ENCODE data around the gene RELN. TPM values are rescaled to one million over a fixed set of nuclear protein-coding genes. Genes with fewer than 3 reads are reported as not detected.

The RELN gene
- total RNA-seq, 1 experiment from 2014 or later, result 0.63 TPM

- DNase-seq (ENCODE audit: low read depth), result no peak
Observed at GRCh38 chr7:103687951-103688350, 301.5 kb downstream of the RELN start.

- DNase-seq (ENCODE audit: low read depth), result no peak
Observed at GRCh38 chr7:103687272-103687671, 302.2 kb downstream of the RELN start.

- no peak for DNase-seq (ENCODE audit: low read depth)
Observed at GRCh38 chr7:103686763-103687162, 302.7 kb downstream of the RELN start.

GRCh38 chr7:103686064-103686463 is 303.4 kb downstream of the RELN start:
- no peak for DNase-seq (ENCODE audit: low read depth)

- no peak for DNase-seq (ENCODE audit: low read depth)
Observed at GRCh38 chr7:103685646-103686045, 303.8 kb downstream of the RELN start.

- no peak for DNase-seq (ENCODE audit: low read depth)
Observed at GRCh38 chr7:103683348-103683747, 306.1 kb downstream of the RELN start.

- no peak for DNase-seq (ENCODE audit: low read depth)
Observed at GRCh38 chr7:103680161-103681144, 309.0 kb downstream of the RELN start.

DNA sequence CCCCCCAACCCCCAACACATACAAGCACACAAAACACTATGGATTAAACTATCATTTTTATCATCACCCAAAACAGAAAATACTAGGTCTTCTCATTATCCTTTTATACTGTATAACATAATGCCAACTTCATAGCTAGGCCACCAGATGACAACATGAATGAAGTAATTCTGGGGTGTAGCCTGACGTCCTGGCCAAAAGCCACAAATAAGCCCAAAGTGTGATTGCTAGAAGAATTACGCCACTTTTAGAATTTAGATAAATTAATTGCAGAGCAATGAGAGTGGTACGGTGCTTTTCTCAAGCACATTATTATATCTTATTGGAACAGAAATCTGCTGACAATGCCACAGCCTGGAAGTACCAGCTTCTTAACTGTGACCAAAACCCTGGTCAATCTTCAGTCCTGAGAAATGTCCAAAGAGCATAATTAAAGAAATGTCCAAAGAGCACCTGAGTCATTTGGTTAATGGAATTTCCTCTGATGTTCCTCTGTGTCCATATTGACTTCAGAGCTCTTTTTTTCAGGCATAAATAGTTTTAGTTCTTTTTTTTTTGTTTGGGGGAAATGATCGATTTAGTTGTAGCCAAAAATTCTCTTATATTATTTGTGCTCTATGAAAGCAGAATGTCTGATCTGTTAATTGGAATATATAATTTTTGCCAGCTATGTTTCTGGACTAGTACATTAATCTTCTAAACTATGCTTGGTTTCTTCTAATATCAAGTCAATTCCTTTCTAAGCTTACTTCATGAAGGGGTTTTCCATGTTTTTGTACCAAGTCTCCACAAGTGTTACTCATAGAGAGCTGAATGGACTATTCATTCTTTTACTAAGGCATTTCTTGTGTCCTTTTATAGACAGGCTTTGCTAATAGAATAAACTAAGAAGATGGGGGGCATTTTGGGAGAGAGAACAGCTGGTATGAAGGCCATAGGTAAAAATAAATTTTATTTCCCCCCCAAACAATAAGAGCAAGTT is 310.0 kb downstream of the RELN start:
- DNase-seq (ENCODE audit: low read depth), result no peak

GRCh38 chr7:103668279-103668941 is 321.0 kb downstream of the RELN start:
- DNase-seq (ENCODE audit: low read depth), result no peak

DNA sequence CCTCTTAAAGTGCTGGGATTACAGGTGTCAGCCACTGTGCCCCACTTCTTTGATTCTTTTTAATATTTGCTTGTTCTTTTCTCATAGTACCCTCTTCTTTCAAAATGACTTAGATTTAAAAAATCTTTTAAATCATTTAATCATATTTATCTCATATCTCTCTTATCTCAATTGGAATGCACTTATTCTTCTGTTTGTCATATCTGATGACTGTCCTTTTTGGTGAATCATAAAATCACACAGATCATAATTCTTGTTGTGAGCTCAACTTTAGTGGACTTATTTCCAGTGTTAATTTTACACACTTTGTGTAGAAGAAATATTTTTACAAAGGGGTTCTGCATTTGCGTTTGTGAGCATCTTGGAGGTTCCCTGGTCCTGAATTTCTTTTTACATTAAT is 323.1 kb downstream of the RELN start:
- no peak for DNase-seq (ENCODE audit: low read depth)

DNA sequence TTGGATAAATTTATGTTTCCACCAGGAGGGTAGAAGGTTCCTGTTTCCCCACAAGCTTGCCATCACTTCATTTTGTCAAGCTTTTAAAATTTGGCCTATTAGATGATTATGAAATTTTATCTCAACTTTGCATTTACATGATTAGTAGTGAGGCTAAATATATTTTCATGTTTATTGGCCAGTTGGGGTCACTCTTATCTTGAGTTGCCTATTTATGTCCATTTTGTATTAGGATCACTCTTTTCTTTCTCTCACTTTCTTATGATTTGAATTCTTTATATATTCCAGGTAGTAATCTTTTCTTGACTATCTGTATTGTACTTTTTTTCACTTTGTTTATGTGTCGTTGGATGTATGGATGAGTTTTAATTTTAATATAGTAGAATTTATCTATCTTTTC is 324.9 kb downstream of the RELN start:
- no peak for DNase-seq (ENCODE audit: low read depth)

DNA sequence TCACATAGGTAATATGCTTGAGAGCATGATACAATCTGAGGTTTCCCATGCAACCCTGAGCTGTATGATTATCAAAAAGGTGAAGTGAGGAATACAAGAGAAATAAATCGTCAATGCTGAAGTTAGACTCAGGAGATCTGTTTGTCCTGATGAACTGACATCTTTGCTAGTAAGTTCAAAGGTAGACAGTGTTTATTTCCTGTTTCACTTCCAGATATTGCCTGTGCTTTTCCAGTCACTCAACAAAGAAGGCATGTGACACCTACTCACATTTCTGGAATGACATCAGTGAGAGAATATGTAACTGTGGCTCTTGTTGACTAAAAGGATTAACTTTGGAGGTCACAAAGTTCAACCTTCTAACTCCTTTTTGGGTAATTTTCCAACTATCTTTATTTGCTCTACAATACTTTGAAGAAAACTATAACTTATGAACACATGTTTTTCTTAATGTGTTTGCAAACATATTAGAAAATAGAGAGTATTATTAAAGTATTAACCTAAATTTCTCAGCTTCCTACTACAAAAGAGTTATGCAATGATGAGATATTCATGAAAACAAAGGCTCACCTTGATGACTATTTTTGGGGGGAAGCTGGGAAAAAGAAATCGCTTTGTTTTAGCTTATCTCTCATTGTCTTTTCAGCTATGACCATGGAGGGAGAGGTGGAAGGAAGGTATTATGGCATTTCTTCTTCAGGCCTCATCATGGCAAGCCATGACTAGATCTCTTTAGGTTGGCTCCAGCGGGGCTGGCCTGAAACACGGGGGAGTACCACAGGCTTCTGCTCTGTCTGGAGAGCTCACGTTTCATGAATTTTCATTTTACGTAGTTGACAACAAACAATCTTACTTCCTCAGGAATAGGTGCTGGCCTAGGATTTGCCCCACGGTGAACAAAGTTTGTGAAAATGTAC is 328.7 kb downstream of the RELN start:
- peak; percentile 88 for DNase-seq (ENCODE audit: low read depth)

- DNase-seq (ENCODE audit: low read depth), result no peak
Observed at GRCh38 chr7:103658055-103659005, 331.1 kb downstream of the RELN start.

DNA sequence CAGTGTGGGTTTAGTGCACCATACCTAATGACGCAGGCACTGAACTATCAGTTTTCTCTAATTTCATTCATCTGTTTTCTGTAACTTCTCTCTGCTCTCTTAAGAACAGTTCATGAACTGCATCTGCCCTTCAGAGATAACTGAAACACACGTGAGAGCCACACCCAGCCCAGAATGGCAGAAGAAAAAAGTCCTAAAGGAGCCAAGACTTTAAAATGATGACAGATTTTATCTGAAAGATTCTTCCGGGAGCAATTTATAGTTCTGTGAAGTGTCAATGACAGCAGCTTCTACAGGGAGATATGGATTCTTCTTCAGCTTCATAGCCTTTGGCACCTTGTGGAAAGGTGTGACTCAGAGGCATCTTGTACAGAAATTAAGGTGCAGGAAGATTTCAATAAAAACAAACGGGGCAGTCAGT is 332.0 kb downstream of the RELN start:
- DNase-seq (ENCODE audit: low read depth), result no peak

DNA sequence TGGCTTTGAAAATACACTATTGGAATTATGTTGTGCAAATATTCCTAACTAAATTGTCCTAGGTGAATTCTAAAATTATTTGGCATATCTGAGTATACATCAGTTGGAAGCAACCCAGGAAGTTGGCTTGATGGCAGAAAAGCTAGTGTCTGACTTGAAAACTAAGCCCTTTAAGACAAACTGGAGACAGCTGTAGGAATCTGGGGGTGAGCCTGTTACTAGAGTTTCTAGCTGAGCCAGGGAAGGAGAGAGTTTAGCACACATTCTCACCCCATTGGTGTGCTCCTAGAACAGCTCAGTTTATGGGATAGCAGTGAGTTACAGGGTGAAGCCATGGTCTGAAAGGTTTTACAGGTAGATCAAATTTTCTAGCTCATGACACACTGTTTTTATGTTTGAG is 333.2 kb downstream of the RELN start:
- DNase-seq (ENCODE audit: low read depth), result no peak

GRCh38 chr7:103651593-103652377 is 337.7 kb downstream of the RELN start:
- no peak for DNase-seq (ENCODE audit: low read depth)

GRCh38 chr7:103649052-103649451 is 340.4 kb downstream of the RELN start:
- DNase-seq (ENCODE audit: low read depth), result no peak

DNA sequence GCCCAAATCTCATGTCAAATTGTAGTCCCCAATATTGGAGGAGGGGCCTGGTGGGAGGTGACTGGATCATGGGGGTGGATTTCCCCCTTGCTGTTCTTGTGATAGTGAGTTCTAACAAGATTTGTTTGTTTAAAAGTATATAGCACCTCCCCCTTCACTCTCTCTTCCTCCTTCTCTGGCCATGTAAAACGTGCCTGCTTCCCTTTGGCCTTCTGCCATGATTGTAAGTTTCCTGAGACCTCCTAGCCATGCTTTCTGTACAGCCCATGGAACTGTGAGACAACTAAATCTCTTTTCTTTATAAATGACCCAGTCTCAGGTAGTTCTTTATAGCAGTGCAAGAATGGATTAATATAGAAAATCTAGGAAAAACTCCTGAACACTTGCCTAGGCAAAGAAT is 341.3 kb downstream of the RELN start:
- DNase-seq (ENCODE audit: low read depth), result no peak
